ENCODE results near the gene A2M.

A2M gene

DNA sequence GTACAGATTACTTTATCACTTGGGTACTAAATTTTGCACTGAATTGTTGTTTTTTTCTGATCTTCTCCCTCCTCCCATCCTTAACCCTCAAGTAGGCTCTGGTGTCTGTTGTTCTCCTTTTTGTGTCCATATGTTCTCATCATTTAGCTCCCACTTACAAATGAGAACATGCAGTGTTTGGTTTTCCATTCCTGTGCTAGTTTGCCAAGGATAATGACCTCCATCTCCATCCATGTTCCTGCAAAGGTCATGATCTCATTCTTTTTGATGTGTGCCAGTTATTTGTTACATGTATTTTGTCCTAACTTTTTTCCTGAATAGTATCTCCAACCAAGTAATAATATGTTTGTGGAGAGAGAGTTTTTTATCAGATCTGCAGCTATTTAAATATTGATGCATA, 44.2 kb downstream of the A2M start:
- DNase-seq, result no peak

- DNase-seq, result no peak
These were observed 45.4 kb downstream of the A2M start for GRCh38 chr12:9070351-9070750.

DNA sequence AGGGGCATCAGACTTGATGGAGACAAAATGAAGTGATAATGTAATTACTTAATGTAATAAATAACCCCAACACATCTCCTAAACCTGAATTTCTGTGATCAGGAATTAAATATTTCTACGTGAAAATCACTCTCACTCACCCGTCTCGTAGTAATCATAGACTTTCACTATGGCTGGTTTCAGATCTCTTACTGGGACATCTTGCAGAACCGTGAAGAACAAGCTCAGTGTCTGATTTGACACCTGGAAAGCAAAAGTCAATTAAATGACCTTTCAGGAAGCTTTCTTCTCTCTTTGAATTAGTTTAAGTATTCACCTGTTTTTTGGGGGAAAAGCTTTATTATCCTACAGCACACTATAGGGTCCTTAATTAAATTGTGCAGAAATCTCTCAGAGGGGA, 47.1 kb downstream of the A2M start:
- no peak for DNase-seq

- no peak for DNase-seq
These were observed 47.6 kb downstream of the A2M start for GRCh38 chr12:9068086-9068485.

DNA sequence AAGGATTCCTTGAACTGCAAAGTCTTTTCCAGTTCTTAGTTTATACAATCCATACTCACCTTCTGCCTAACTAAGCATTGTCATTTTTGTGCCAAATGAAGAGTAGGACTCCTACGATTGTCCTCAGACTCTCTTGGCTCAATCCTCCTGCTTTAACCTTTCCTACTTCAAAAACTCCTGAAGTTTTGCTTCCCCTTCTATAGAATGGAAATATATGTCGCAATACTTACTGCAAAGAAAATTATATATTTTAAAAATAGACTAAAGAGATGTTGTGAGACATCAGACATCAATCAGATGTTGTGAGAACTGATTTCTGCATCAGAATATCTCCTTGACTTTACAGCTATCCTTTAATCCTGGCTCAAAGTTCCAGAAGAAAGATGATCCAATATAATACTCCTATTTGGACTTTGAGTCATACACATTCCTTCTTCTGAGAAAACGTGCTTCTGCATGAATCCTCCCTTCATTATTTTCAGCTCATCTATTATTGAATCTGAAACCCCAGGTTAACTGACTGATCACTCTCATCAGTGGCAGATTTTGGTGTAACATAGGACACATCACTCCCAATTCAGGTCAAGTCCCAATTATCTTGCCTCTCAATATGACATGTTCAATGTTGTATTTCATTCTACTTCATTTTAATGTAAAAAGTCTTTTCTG, 48.8 kb downstream of the A2M start:
- no peak for DNase-seq

- no peak for DNase-seq
These were observed 49.5 kb downstream of the A2M start for GRCh38 chr12:9066183-9066623.

DNA sequence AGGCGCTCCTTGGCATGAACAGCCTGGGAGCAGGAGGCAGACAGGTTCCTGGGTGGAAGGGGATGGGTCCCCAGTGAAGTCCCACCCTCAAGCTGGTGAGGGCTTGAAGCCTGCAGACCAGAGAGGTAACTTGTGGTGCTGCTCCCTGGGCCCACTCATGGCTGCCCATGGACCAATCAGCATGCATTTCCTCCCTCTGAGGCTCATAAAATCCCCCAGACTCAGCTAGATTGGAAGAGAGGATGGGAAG, 50.2 kb downstream of the A2M start:
- no peak for DNase-seq

DNA sequence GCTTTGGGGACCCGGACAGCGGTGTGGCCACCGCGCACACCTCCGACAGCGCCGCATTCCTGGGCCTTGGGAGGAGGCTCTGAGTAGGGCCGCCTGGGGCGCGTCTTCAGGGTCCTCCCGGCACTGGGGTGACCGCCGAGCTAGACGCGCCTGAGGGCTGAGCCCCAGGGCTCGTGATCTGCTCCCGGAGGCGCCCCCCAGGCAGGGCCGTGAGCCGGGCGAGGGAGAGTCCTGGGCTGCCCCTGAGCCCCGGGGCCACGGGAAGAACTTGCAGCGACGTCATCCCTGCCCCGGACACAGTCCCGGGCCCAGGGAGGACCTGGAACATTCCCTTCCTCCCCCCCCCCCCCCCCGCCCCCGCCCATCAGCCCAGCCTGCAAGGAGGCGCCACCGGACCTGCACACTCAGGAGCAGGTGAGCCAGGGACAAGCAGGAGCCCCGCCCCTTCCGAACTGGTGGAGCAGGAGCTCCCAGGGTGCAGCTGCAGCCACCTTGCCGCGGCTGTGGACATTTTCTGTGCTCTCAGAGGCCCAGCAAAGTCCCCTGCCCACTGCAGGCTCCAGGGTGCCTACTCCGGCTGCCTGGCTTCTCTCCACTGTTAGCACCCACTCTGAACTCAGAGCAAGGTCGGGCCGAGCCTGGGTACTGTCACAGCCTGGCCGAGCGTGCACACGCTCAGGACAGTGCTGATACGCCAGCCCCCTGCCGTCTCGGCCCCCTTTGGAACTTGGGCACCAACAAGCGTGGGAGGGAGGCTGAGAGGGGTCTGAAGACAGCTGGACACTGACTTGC, 50.7 kb downstream of the A2M start:
- peak; percentile 83 for DNase-seq

- DNase-seq, result peak; percentile 79
These were observed 51.4 kb downstream of the A2M start for GRCh38 chr12:9064201-9064814.

DNA sequence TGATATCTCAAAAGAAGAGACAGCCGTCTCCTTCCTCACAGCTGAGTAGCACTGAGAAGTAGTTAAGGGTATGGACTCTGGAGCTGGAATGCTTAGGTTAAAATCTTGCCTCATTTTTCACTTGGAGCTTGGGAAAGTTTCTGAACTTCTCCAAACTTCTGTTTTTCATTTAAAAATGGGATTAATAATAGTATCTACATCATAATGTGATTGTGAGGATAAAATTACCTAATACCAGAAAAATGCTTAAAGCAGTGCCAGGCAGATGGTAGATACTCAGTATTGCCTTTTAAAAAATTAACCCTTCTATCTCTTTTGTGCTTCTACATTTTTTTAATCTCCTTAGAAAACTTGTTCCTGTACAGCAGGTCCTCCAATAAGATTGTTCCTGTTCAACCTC, 63.1 kb downstream of the A2M start:
- no peak for DNase-seq

DNA sequence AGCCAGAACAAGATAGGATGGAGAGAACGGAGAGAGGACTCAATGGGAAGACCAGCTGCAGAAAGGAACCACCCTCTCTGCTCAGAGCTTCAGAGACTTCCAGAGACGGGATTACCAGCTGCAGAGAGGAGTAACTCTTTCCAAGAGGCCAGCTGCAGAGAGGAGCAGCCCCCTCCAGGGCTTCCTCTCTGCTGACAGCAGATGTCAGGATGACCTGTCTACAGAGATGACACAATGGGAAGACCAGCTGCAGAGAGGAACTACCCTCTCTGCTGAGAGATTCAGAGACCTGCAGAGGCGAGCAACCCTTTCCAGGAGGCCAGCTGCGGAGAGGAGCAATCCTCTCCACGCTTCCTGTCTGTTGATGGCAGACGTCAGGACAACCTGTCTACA, 64.6 kb downstream of the A2M start:
- no peak for DNase-seq

- DNase-seq, result no peak
These were observed 65.1 kb downstream of the A2M start for GRCh38 chr12:9050521-9051157.

GRCh38 chr12:9049520-9050133, 66.1 kb downstream of the A2M start:
- DNase-seq, result no peak

GRCh38 chr12:9048930-9049329, 66.8 kb downstream of the A2M start:
- no peak for DNase-seq

DNA sequence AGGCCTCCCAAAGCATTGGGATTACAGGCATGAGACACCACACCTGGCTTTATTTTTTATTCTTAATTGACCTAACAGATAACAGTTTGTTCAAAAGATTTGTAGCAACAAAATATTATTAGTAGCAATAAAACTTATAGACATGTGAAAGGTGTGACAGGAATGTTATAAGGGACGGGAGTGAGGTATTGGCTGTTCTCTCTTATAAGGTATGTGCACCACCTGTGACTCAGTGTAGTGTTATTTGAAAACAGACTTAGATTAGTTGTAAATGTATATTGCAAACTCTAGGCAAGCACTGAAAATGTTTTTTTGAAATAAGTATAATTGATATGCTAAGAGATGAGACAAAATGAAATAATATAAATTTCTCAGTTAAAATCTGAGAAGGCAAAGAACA, 68.6 kb downstream of the A2M start:
- DNase-seq, result no peak

DNA sequence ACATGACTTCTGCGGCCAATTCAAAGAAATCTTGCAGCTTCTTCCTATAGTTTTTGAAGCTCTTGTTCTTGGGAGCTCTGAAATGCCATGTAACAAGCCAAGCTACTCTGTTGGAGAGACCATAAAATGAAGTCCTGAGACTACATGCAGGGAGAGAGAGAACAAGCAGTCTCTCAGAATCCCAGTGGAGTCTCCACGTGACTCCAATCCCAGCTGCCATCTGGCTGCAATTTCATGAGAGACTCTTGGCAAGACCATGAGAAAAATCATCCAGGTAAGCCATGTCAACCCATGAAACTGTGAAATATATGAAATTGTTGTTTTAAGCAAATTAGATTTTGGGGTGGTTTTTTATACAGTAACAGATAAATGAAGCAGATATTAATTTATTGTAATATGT, 72.0 kb downstream of the A2M start:
- DNase-seq, result no peak

DNA sequence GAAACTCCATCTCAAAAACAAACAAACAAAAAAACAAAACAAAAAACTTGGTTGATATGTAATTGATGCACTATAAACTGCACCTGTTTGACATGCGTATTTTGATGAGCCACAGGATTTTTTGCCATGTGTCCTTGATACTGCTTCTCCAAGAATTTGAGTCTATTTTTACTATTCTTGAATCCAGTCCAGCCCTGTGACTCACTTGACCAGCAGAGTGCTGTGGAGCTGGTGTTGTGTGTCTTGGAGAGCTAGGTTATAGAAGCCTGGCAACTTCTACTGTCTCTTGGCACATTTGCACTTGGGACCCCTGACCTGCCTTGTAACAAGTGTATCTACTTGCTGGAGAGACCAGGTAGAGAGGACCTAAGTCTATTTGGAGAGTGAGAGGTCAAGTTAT, 74.4 kb downstream of the A2M start:
- no peak for DNase-seq

- DNase-seq, result no peak
These were observed 75.1 kb downstream of the A2M start for GRCh38 chr12:9040484-9041186.

DNA sequence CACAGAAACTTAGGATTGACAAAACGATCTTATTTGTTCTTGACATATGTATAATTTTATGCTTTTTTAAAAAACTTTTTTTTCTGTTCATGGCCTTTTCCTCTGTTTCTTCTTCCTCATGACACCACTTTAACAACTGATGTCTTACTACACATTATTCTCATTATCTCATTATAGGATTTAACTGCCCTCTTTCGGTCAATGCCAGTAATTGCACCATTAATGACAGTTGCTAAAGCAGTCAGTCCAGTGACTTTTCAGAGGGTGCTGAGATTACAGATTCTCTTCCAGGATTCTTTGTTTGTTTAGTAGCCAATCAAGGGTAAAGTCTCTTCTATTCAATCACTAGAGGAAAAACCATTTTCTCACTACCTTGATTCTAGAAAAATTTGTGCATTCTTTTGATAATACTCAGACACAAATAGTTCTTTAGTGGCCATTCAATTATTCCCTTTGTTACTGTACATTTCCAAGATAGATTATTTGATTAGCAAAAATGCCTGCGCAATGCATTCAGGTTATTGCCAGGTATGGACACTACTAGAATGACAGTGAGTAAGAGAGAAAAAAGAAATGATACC, 76.2 kb downstream of the A2M start:
- no peak for DNase-seq

DNA sequence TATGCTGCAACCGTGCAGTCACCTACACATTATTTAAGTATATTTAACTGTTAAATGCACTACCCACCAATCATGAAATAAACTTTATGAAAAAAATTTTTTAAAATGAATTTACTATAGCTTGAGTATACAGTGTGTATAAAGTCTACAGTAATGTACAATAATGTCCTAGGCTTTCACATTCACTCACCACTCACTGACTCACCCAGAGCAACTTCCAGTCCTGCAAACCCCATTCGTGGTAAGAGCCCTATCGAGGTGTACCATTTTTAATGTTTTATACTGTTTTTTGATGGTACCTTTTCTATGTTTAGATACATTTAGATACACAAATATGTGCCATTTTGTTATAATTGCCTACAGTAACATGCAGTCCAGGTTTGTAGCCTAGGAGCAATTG, 78.3 kb downstream of the A2M start:
- DNase-seq, result no peak

- no peak for DNase-seq
These were observed 79.5 kb downstream of the A2M start for GRCh38 chr12:9036227-9036626.

DNA sequence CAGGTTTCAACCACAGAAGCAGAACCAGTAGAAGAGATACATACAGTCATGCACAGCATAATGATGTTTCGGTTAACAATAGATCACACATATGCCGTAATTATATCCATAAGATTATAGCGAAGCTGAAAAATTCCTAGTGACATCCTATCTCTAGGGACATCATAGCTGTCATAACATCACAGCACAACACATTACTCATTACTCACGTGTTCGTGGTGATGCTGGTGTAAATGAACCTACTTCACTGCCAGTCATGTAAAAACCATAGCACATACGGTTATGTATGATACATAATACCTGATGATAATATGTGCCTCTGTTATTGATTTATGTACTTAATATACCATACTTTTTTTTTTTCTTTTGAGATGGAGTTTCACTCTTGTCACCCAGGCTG, 81.6 kb downstream of the A2M start:
- no peak for DNase-seq

All from right forelimb (tissue), 1 donor.